SU-DHL-6 (cell line): ENCODE measurements around the gene NAT14.

Experiments used
- CTCF ChIP-seq: fragments of 200-600 bp; sonication (generic); IDR thresholded peaks from one replicate; pipeline ENCODE4 v1.5.1; 2017; ENCODE audit warnings: antibody characterized with exemption, mild to moderate bottlenecking, low read length, moderate library complexity; ENCODE audit not compliant: insufficient read depth, poor library complexity, severe bottlenecking
- EZH2phosphoT487 ChIP-seq: fragments of 200-600 bp; sonication (generic), shearing (Covaris generic); conservative IDR thresholded peaks from 2 replicates; pipeline ENCODE4 v1.6.1; 2018; ENCODE audit warnings: mild to moderate bottlenecking, antibody characterized with exemption, low read length, moderate library complexity, mixed read lengths

DNA sequence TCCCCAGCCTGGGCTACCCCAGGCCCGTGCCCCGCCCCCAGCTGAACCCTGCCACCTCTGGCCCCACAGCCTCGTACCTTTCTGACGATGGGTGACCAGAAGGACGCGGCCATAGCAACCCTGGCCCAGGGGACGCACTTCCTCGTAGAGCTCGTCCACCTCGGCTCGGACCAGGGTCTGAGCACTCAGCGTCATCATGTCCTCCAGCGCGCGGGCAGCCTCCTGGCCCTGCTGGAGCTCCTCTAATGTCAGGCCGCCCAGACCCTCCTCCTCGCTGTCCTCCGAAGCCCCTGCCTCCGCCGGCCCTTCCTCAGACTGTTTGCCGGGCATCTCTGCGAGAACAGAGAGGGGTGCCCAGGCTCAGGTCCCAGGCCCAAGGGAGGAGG lies 51.0 kb downstream of the NAT14 start:
- TF ChIP-seq CTCF (no peak), EZH2phosphoT487 (no peak)
